SK-N-MC (cell line): ENCODE data around the gene HEG1.

Experiments
- EZH2 ChIP-seq: fragments of 200-600 bp; sonication (generic); IDR thresholded peaks from one replicate; pipeline ENCODE4 v1.6.1; 2017; ENCODE audit warnings: antibody characterized with exemption
- POLR2AphosphoS5 ChIP-seq: IDR thresholded peaks from 2 replicates; pipeline ENCODE4 v1.6.1; 2012; ENCODE audit warnings: mild to moderate bottlenecking, low read depth, low read length, borderline replicate concordance

DNA sequence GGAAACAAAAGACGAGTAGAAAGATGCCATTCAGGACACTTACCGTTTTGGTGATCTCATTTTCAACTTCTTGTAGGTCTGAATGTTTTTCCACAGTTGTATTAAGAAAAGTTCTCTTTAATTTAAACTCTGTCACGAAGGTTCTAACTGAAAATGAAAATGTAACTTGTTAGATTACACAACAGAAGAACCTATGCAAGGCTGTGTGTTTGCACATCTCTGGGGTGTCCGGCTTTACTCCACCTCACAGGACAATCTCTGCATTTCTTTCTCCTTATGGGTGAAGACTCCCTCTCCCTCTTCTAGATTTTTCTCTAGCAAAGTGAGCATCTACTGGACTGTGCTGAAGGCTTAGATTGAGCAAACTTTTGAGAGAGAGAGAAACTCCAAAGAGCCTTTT, 50.6 kb downstream of the HEG1 start:
- TF ChIP-seq POLR2AphosphoS5: no peak
- no peak for TF ChIP-seq EZH2
